Lung (tissue), 12 donors: Measurements from ENCODE around the gene MCAT. TPM values are rescaled to one million over a fixed set of nuclear protein-coding genes. Genes with fewer than 3 reads are reported as not detected.
A peak's percentile ranks its signal among the peaks of the same experiment; 100 is the strongest.

Experiments used
- ATAC-seq: fragments of 200-7000 bp; cut with Tn5 transposase; one replicate; pipeline ENCODE4 v1.9.1; 2020; ENCODE audit warnings: moderate number of reproducible peaks; ENCODE audit not compliant: insufficient read depth, low FRiP score
- DNase-seq, 3 donors: peaks; one replicate each; pipeline ENCODE4 v3.0.0-alpha.2; 2013 to 2017
- H3K27ac ChIP-seq, 2 donors: one replicate each; pipeline ENCODE4 v1.5.1; 2013; ENCODE audit warnings: mild to moderate bottlenecking in 2 of 2, moderate library complexity in 2 of 2, control low read depth in 1 of 2, inconsistent platforms in 1 of 2, low read depth in 1 of 2, low read length in 1 of 2
- H3K27me3 ChIP-seq, 3 donors: one replicate each; pipeline ENCODE4 v1.5.1; 2013; ENCODE audit warnings: low read length in 2 of 3; ENCODE audit not compliant: control insufficient read depth in 3 of 3, insufficient read depth in 3 of 3
- H3K36me3 ChIP-seq, 4 donors: one replicate each; pipeline ENCODE4 v1.5.1; 2013; ENCODE audit warnings: low read length in 4 of 4, mild to moderate bottlenecking in 1 of 4, moderate library complexity in 1 of 4; ENCODE audit not compliant: control insufficient read depth in 4 of 4, insufficient read depth in 4 of 4
- H3K4me1 ChIP-seq, 5 donors: one replicate each; pipeline ENCODE4 v1.5.1; 2013; ENCODE audit warnings: low read length in 5 of 5, mild to moderate bottlenecking in 2 of 5, moderate library complexity in 1 of 5; ENCODE audit not compliant: control insufficient read depth in 5 of 5, insufficient read depth in 5 of 5
- H3K4me3 ChIP-seq: one replicate; pipeline ENCODE4 v1.5.1; 2013; ENCODE audit warnings: mild to moderate bottlenecking, control low read depth, moderate library complexity
- H3K9ac ChIP-seq, 2 donors: one replicate each; pipeline ENCODE4 v1.5.1; 2013; ENCODE audit warnings: low read length in 2 of 2, control low read depth in 1 of 2; ENCODE audit not compliant: insufficient read depth in 1 of 2
- H3K9me3 ChIP-seq, 4 donors: one replicate each; pipeline ENCODE4 v1.5.1; 2013; ENCODE audit warnings: low read length in 3 of 4, mild to moderate bottlenecking in 1 of 4, moderate library complexity in 1 of 4; ENCODE audit not compliant: control insufficient read depth in 4 of 4, insufficient read depth in 3 of 4
- WGBS, 2 donors: extraction: QIAGEN DNeasy Blood & Tissue Kit; methylation state at CpG; one replicate each; pipeline ENCODE4 v1.1.7; 2013; 5-methylcytosine and 5-hydroxymethylcytosine counted together
- polyA plus RNA-seq, 2 donors: library from polyadenylated mRNA; stranded (reverse); fragments of 200-250 nt; gene quantifications; one replicate each; pipeline ENCODE4 v1.2.1, GENCODE V29; 2013
- total RNA-seq, 2 donors: library from RNA; depleted of rRNA in 1 of 2; stranded (reverse); fragments of >200 nt in 1 of 2; gene quantifications; one replicate each; pipeline ENCODE4 v1.2.1, GENCODE V29; 2014 to 2021
- TF ChIP-seq, protein P1 (sequence below): IDR thresholded peaks from 2 replicates; pipeline ENCODE4 v1.5.1; 2012; ENCODE audit warnings: mild to moderate bottlenecking; ENCODE audit errors: control extremely low read depth, extremely low read depth
- donor health status: control.
- donor health status: control.
- donor health status: Bipolar disorder and iron deficiency.
- donor health status: healthy.
- donor health status: DM: yes; HTN: yes; CAD: no.

Gene MCAT
- total and polyA plus RNA-seq, 4 donors: 15.6 to 23.9 (median 21.0) TPM

DNA sequence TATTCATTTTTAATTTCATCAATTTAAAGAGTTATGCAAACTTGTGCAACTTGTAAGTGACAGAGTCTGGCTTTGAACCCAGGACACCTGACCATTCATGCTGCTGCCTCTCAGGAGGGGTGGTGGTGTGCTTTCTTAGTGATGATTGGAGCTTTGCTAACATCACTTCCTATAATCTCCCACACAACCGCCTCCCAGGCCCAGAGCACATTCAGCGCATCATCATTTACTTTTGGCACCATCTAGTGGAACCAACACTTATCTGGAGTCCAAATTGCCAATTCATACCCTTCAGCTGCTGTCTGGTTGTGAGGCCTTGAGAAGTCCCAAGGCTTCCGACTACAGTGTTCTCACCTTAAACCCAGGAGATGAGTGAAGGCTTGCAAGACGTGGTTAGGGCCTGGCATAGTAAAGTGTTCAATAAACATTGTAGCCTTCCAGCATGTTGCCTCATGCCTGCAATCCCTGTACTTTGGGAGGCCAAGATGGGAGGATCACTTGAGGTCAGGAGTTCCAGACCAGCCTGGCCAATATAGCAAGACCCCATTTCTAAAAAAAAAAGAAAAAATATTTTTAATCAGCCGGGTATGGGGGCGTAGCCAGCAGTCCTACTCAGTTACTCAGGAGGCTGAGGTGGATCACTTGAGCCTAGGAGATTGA is 52.9 kb downstream of the MCAT start:
- TF ChIP-seq, protein P1, sequence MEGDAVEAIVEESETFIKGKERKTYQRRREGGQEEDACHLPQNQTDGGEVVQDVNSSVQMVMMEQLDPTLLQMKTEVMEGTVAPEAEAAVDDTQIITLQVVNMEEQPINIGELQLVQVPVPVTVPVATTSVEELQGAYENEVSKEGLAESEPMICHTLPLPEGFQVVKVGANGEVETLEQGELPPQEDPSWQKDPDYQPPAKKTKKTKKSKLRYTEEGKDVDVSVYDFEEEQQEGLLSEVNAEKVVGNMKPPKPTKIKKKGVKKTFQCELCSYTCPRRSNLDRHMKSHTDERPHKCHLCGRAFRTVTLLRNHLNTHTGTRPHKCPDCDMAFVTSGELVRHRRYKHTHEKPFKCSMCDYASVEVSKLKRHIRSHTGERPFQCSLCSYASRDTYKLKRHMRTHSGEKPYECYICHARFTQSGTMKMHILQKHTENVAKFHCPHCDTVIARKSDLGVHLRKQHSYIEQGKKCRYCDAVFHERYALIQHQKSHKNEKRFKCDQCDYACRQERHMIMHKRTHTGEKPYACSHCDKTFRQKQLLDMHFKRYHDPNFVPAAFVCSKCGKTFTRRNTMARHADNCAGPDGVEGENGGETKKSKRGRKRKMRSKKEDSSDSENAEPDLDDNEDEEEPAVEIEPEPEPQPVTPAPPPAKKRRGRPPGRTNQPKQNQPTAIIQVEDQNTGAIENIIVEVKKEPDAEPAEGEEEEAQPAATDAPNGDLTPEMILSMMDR: no peak
- Histone ChIP-seq H3K9ac (no peak overlapping the region), H3K36me3 (no peaks in the 10 kb centered on the region), H3K4me3 (no peak overlapping the region), H3K4me1 (peaks cover 0 to 6% (median 0%) of the 10 kb centered on the region in 5 donors), H3K9me3 (no peaks in the 10 kb centered on the region), H3K27me3 (no peaks in the 10 kb centered on the region), H3K27ac (peak overlapping the region in 1 of 2 donors; percentile 16)
- DNase-seq: peak; percentile 67 to 85 (median 84)
- 52 to 60% methylated on average over 6 of the region's 6 CpGs for WGBS, 2 donors
- ATAC-seq: peak; percentile 36

DNA sequence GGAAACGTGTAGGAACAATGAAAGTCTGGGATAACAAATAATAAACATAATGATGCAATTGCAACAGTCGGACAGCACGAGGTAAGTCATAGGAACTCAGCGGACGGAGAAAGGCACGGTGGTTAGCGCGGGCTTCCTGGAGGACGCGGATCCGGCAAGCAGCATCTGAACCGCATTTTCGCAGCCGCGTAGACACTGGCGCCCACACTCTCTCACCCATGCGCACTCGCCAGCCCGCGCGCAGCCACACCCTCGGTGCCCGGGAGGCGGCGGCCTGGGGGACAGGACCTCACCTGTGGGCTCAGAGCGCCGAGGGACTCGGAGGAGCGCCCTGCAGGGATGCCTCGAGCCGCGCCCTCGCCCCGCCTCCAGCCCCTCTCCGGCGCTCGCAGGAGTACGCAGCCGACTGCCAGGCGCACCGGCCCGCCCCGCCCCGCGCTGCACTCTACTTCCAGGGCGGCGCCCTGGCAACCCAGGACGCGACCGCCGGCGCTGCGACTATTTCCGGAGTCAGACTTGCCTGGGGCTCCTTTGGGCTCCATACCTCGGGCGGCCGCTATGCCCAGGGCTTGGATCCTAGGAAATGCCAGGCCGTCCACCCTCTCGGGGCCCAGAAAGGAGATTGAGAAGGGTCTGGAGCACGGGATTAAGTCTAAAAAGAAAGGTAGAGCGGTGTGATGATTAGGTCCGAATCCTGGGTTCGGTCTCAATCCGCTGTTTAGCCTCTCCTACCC is 54.0 kb downstream of the MCAT start, which contains the start of gene TTLL1:
TTLL1 (minus strand) TSS at position 408 of the 734 bp plus-strand sequence. CDS start 13,805 bp downstream, outside the sequence.
- peak within 1 kb of the TSS; percentile 88 for H3K4me3 ChIP-seq
- DNase-seq (peak; percentile 84 to 89 (median 89)), ATAC-seq (peak; percentile 96)
- peaks cover 0 to 6% (median 0%) of the 10 kb centered on the region in 5 donors for H3K4me1 ChIP-seq
- H3K9ac ChIP-seq: peak within 1 kb of the TSS in 1 of 2 donors; percentile 33
- H3K9me3 ChIP-seq: no peaks in the 10 kb centered on the region
- no peaks in the 10 kb centered on the region for H3K36me3 ChIP-seq
- H3K27me3 ChIP-seq: no peaks in the 10 kb centered on the region
- 3 to 5% methylated on average over 59 to 64 of the region's 64 CpGs for WGBS, 2 donors
- peak within 1 kb of the TSS; percentile 47 to 77 for H3K27ac ChIP-seq
- TF ChIP-seq, protein P1: no peak

GRCh38 chr22:43088627-43088983 is 54.6 kb downstream of the MCAT start:
- 49 to 51% methylated on average over 9 of the region's 9 CpGs for WGBS, 2 donors
- Histone ChIP-seq H3K9ac (peak overlapping the region in 1 of 2 donors; percentile 33), H3K4me1 (peaks cover 0 to 6% (median 0%) of the 10 kb centered on the region in 5 donors), H3K36me3 (no peaks in the 10 kb centered on the region), H3K27ac (peak overlapping the region; percentile 42 to 59), H3K4me3 (peak overlapping the region; percentile 88), H3K27me3 (no peaks in the 10 kb centered on the region), H3K9me3 (no peaks in the 10 kb centered on the region)
- DNase-seq: no peak
- ATAC-seq: no peak
- TF ChIP-seq, protein P1: no peak
